Loucy (cell line): Measurements from ENCODE around the gene ABHD6.

ENCODE experiments used
- H2AFZ ChIP-seq: fragments of 200-600 bp; sonication (generic); 2 replicates; pipeline ENCODE4 v1.6.0; 2016; ENCODE audit warnings: antibody characterized with exemption, mild to moderate bottlenecking, low read length, moderate library complexity
- H3F3A ChIP-seq: fragments of 200-600 bp; 2 replicates; pipeline ENCODE4 v1.6.0; 2016; ENCODE audit warnings: antibody characterized with exemption, low read depth, mild to moderate bottlenecking
- H3K27me3 ChIP-seq: fragments of 200-600 bp; sonication (generic); 2 replicates; pipeline ENCODE4 v1.6.1; 2014; ENCODE audit warnings: low read length, mild to moderate bottlenecking; ENCODE audit not compliant: insufficient read depth, poor library complexity, severe bottlenecking
- H3K36me3 ChIP-seq: fragments of 200-600 bp; sonication (generic); 2 replicates; pipeline ENCODE4 v1.6.1; 2016; ENCODE audit warnings: low read length; ENCODE audit not compliant: insufficient read depth
- H3K4me1 ChIP-seq: fragments of 200-600 bp; sonication (generic); 2 replicates; pipeline ENCODE4 v1.5.1; 2014; ENCODE audit warnings: low read length, mild to moderate bottlenecking; ENCODE audit not compliant: insufficient read depth, poor library complexity, severe bottlenecking
- H3K4me2 ChIP-seq: fragments of 200-600 bp; sonication (generic); 2 replicates; pipeline ENCODE4 v1.6.0; 2014; ENCODE audit warnings: antibody characterized with exemption, low read length, low read depth, mild to moderate bottlenecking; ENCODE audit not compliant: poor library complexity, severe bottlenecking
- H3K4me3 ChIP-seq: fragments of 200-600 bp; sonication (generic); 2 replicates; pipeline ENCODE4 v1.5.1; 2014; ENCODE audit warnings: low read length, mild to moderate bottlenecking, mixed read lengths; ENCODE audit not compliant: poor library complexity, severe bottlenecking
- H3K79me2 ChIP-seq: fragments of 200-600 bp; sonication (generic); 2 replicates; pipeline ENCODE4 v1.6.1; 2014; ENCODE audit warnings: low read length; ENCODE audit not compliant: insufficient read depth
- H3K9ac ChIP-seq: fragments of 200-600 bp; sonication (generic); 2 replicates; pipeline ENCODE4 v1.6.0; 2014; ENCODE audit warnings: mild to moderate bottlenecking, low read depth, low read length, moderate library complexity; ENCODE audit not compliant: poor library complexity, severe bottlenecking
- H3K9me2 ChIP-seq: fragments of 200-600 bp; sonication (generic); replicated peaks from 2 replicates; pipeline ENCODE4 v1.6.1; 2016; ENCODE audit warnings: low read depth, low read length, mixed read lengths
- H3K9me3 ChIP-seq: fragments of 200-600 bp; sonication (generic); 2 replicates; pipeline ENCODE4 v1.6.1; 2014; ENCODE audit warnings: mild to moderate bottlenecking, antibody characterized with exemption, low read length, low read depth; ENCODE audit not compliant: insufficient read depth
- H4K20me1 ChIP-seq: fragments of 200-600 bp; sonication (generic); 2 replicates; pipeline ENCODE4 v1.6.0; 2014; ENCODE audit warnings: antibody characterized with exemption, low read length, mild to moderate bottlenecking; ENCODE audit not compliant: insufficient read depth, poor library complexity, severe bottlenecking
- CTCF ChIP-seq: fragments of 200-600 bp; sonication (generic); conservative IDR thresholded peaks from 2 replicates; pipeline ENCODE4 v1.5.1; 2014; ENCODE audit warnings: mild to moderate bottlenecking, antibody characterized with exemption, low read length
- EZH2phosphoT487 ChIP-seq: fragments of 200-600 bp; IDR thresholded peaks from 2 replicates; pipeline ENCODE4 v1.6.1; 2018; ENCODE audit warnings: antibody characterized with exemption, mild to moderate bottlenecking, moderate library complexity, borderline replicate concordance

Gene ABHD6

GRCh38 chr3:58189691-58190090 lies 47.9 kb upstream of the ABHD6 start:
- Histone ChIP-seq H3K9me3 (no peaks in the 10 kb centered on the region), H3F3A (no peaks in the 10 kb centered on the region), H4K20me1 (no peaks in the 10 kb centered on the region), H3K9me2 (no peaks in the 10 kb centered on the region), H3K27me3 (no peaks in the 10 kb centered on the region), H2AFZ (no peak overlapping the region), H3K4me3 (no peak overlapping the region), H3K36me3 (no peaks in the 10 kb centered on the region), H3K9ac (no peak overlapping the region), H3K4me1 (no peaks in the 10 kb centered on the region), H3K4me2 (no peak overlapping the region), H3K79me2 (no peaks in the 10 kb centered on the region)
- TF ChIP-seq EZH2phosphoT487, result no peak
- TF ChIP-seq CTCF, result no peak

- TF ChIP-seq CTCF, result no peak
- TF ChIP-seq EZH2phosphoT487, result no peak
- Histone ChIP-seq H3K36me3 (no peaks in the 10 kb centered on the region), H3K4me3 (no peak overlapping the region), H3K79me2 (no peaks in the 10 kb centered on the region), H3K9me3 (no peaks in the 10 kb centered on the region), H2AFZ (no peak overlapping the region), H3K9ac (no peak overlapping the region), H4K20me1 (no peaks in the 10 kb centered on the region), H3K4me1 (no peaks in the 10 kb centered on the region), H3F3A (no peaks in the 10 kb centered on the region), H3K27me3 (no peaks in the 10 kb centered on the region), H3K4me2 (no peak overlapping the region), H3K9me2 (no peaks in the 10 kb centered on the region)
Observed at GRCh38 chr3:58190291-58190690, 47.3 kb upstream of the ABHD6 start.

GRCh38 chr3:58190882-58191281 lies 46.7 kb upstream of the ABHD6 start:
- no peaks in the 10 kb centered on the region for H4K20me1 ChIP-seq
- no peaks in the 10 kb centered on the region for H3F3A ChIP-seq
- no peak overlapping the region for H3K4me3 ChIP-seq
- H3K4me1 ChIP-seq, result no peaks in the 10 kb centered on the region
- H3K36me3 ChIP-seq, result no peaks in the 10 kb centered on the region
- TF ChIP-seq CTCF (no peak), EZH2phosphoT487 (no peak)
- H2AFZ ChIP-seq, result no peak overlapping the region
- H3K9me2 ChIP-seq, result no peaks in the 10 kb centered on the region
- no peaks in the 10 kb centered on the region for H3K9me3 ChIP-seq
- H3K9ac ChIP-seq, result no peak overlapping the region
- no peaks in the 10 kb centered on the region for H3K79me2 ChIP-seq
- H3K4me2 ChIP-seq, result no peak overlapping the region
- no peaks in the 10 kb centered on the region for H3K27me3 ChIP-seq
